ENCODE results near the gene ZNF512B.

GRCh38 chr20:63956664-63957003, 13.1 kb downstream of the ZNF512B start:
- no peak for TF ChIP-seq POLR2AphosphoS5 (IDR thresholded peaks at IDR 0.05; ENCODE audit: low read depth, low read length)
- TF ChIP-seq POLR2A (IDR thresholded peaks at IDR 0.05; ENCODE audit: low read depth, low read length), result no peak
- no peak for TF ChIP-seq TAF1 (IDR thresholded peaks at IDR 0.05; ENCODE audit: low read depth, low read length)
- TF ChIP-seq PAX5 (IDR thresholded peaks at IDR 0.05; ENCODE audit: insufficient read depth, low read length, severe bottlenecking), result no peak
- TF ChIP-seq SPI1 (IDR thresholded peaks at IDR 0.05; ENCODE audit: low read depth, low read length), result no peak
- TF ChIP-seq POU2F2 (IDR thresholded peaks at IDR 0.05; ENCODE audit: low read depth, low read length), result no peak
